CD14-positive monocyte (primary cell): ENCODE data around the gene PLCB3. TPM values are rescaled to one million over a fixed set of nuclear protein-coding genes. Genes with fewer than 3 reads are reported as not detected.
A peak's percentile ranks its signal among the peaks of the same experiment; 100 is the strongest.
"Not testable (repeated sequence)": the region's sequence is repeated elsewhere in the genome, so short reads cannot be mapped to it uniquely, and the experiment has no call there.

Source experiments
- DNase-seq, 3 donors: peaks; one replicate each; pipeline ENCODE4 v3.0.0-alpha.2; 2011 to 2022
- H2AFZ ChIP-seq: 2 replicates; pipeline ENCODE4 v1.6.0; 2012; ENCODE audit warnings: mild to moderate bottlenecking, low read depth, low read length, inconsistent platforms; ENCODE audit not compliant: insufficient read depth, poor library complexity, severe bottlenecking
- H3K27ac ChIP-seq, 2 donors: 1 replicate in 1 of 2; 2 replicates in 1 of 2; pipeline ENCODE4 v1.5.1; 2012 to 2013; ENCODE audit warnings: low read length in 2 of 2, control low read depth in 1 of 2, inconsistent platforms in 1 of 2, low read depth in 1 of 2, mild to moderate bottlenecking in 1 of 2
- H3K27me3 ChIP-seq, 2 donors: one replicate each; pipeline versions ENCODE4 v1.6.0 to v1.6.1; 2011 to 2013; ENCODE audit warnings: low read length in 2 of 2; ENCODE audit not compliant: control insufficient read depth in 2 of 2, insufficient read depth in 2 of 2
- H3K36me3 ChIP-seq, 2 donors: replicated peaks in 1 of 2; 1 replicate in 1 of 2; 2 replicates in 1 of 2; pipeline versions ENCODE4 v1.5.1 to v1.6.1; 2012 to 2013; ENCODE audit warnings: low read length in 2 of 2, control low read depth in 1 of 2, inconsistent platforms in 1 of 2, mild to moderate bottlenecking in 1 of 2; ENCODE audit not compliant: insufficient read depth in 2 of 2, control insufficient read depth in 1 of 2
- H3K4me1 ChIP-seq, 2 donors: 1 replicate in 1 of 2; 2 replicates in 1 of 2; pipeline versions ENCODE4 v1.5.1 to v1.6.1; 2012 to 2013; ENCODE audit warnings: low read length in 2 of 2, control low read depth in 1 of 2, inconsistent platforms in 1 of 2, mild to moderate bottlenecking in 1 of 2, moderate library complexity in 1 of 2; ENCODE audit not compliant: insufficient read depth in 2 of 2, control insufficient read depth in 1 of 2
- H3K4me2 ChIP-seq: replicated peaks from 2 replicates; pipeline ENCODE3; 2012; ENCODE audit warnings: low read length, moderate library complexity, mild to moderate bottlenecking; ENCODE audit not compliant: poor library complexity, severe bottlenecking; ENCODE audit errors: extremely low read depth
- H3K4me3 ChIP-seq, 3 experiments: fragments of 200-600 bp in 1 of 3; sonication (generic) in 1 of 3; replicated peaks in 1 of 3; 1 replicate in 2 of 3; 2 replicates in 1 of 3; pipeline ENCODE4 v1.5.1; 2011 to 2013; ENCODE audit warnings: low read length in 3 of 3, mild to moderate bottlenecking in 3 of 3, control low read depth in 2 of 3, low read depth in 2 of 3, inconsistent platforms in 1 of 3, moderate library complexity in 1 of 3
- H3K79me2 ChIP-seq: 2 replicates; pipeline ENCODE4 v1.6.0; 2012; ENCODE audit warnings: mild to moderate bottlenecking, control low read depth, inconsistent platforms, low read length, moderate library complexity; ENCODE audit not compliant: insufficient read depth
- H3K9ac ChIP-seq: 2 replicates; pipeline ENCODE4 v1.6.0; 2017; ENCODE audit warnings: low read length, mild to moderate bottlenecking; ENCODE audit not compliant: insufficient read depth, poor library complexity, severe bottlenecking
- H3K9me3 ChIP-seq, 2 donors: replicated peaks in 1 of 2; 1 replicate in 1 of 2; 2 replicates in 1 of 2; pipeline versions ENCODE4 v1.5.1 to v1.6.1; 2012 to 2013; ENCODE audit warnings: low read length in 2 of 2, control low read depth in 1 of 2; ENCODE audit not compliant: control insufficient read depth in 1 of 2, insufficient read depth in 1 of 2
- H4K20me1 ChIP-seq: 2 replicates; pipeline ENCODE4 v1.6.0; 2012; ENCODE audit warnings: mild to moderate bottlenecking, low read length, control low read depth, moderate library complexity; ENCODE audit not compliant: insufficient read depth
- H3K27ac Mint-ChIP-seq, 7 donors: one replicate each; pipeline ENCODE4 v1.8.0; 2020; ENCODE audit warnings: mild to moderate bottlenecking in 7 of 7, mixed read lengths in 7 of 7, moderate library complexity in 6 of 7, inconsistent platforms in 2 of 7
- H3K27me3 Mint-ChIP-seq, 3 donors: one replicate each; pipeline ENCODE4 v1.8.0; 2021 to 2022; ENCODE audit warnings: low read depth in 3 of 3, mild to moderate bottlenecking in 3 of 3, mixed read lengths in 3 of 3, moderate library complexity in 3 of 3, inconsistent platforms in 1 of 3
- H3K36me3 Mint-ChIP-seq, 2 donors: one replicate each; pipeline ENCODE4 v1.8.0; 2020; ENCODE audit warnings: mixed read lengths in 2 of 2, inconsistent platforms in 1 of 2, mild to moderate bottlenecking in 1 of 2
- H3K4me1 Mint-ChIP-seq: one replicate; pipeline ENCODE4 v1.8.0; 2020; ENCODE audit warnings: mild to moderate bottlenecking, mixed read lengths
- H3K4me3 Mint-ChIP-seq, 2 donors: one replicate each; pipeline ENCODE4 v1.8.0; 2020; ENCODE audit warnings: mild to moderate bottlenecking in 2 of 2, mixed read lengths in 2 of 2, moderate library complexity in 1 of 2
- H3K9me3 Mint-ChIP-seq, 7 donors: one replicate each; pipeline ENCODE4 v1.8.0; 2020 to 2022; ENCODE audit warnings: mixed read lengths in 7 of 7, mild to moderate bottlenecking in 6 of 7, moderate library complexity in 6 of 7, inconsistent platforms in 2 of 7
- WGBS: methylation state at CpG from one replicate; pipeline ENCODE4 v1.1.5; 2013; ENCODE audit warnings: missing lambda C conversion rate; ENCODE audit not compliant: insufficient coverage; 5-methylcytosine and 5-hydroxymethylcytosine counted together
- intact Hi-C, 2 donors: fragments of 100-400 bp; cut with micrococcal nuclease; formaldehyde crosslinking; loops; one replicate each; pipeline versions ENCODE4 v1.15.0 to v1.15.1; 2023
- polyA plus RNA-seq, 3 donors: library from polyadenylated mRNA; depleted of rRNA in 1 of 3; unstranded in 2 of 3; stranded (reverse) in 1 of 3; fragments of 300-500 nt in 2 of 3; fragments of >200 nt in 1 of 3; fragmentation: Illumina TruSeq in 2 of 3; gene quantifications; 1 replicate in 2 of 3; 2 replicates in 1 of 3; pipeline ENCODE4 v1.2.3, GENCODE V29; 2012 to 2021
- TF ChIP-seq, protein P1 (sequence below): fragments of 200-600 bp; IDR thresholded peaks from one replicate; pipeline ENCODE4 v1.8.0; 2022; ENCODE audit warnings: antibody characterized with exemption, mild to moderate bottlenecking

PLCB3 gene
- polyA plus RNA-seq, 3 donors, result 1.1 to 17.8 (median 1.4) TPM

DNA sequence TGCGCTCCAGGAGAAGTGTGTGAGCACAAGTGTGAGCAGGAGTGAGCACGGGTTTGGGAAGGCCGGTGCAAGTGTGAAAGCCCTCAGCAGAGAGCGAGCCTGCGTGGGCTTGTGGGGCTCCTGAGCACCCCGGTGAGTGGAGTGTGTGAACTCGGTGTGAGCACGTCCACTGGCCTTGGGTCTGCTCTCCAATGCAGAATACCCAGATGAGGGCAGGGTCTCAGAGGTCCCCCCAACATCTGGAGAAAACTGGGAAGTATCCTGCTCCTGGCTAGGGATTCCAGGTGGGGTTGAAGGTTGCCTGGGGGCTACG is 55.2 kb downstream of the PLCB3 start:
- H3K27me3 ChIP-seq, result no peaks in the 10 kb centered on the region
- Mint-ChIP-seq H3K9me3 (no peaks in the 10 kb centered on the region), H3K27ac (peak overlapping the region; percentile 92 to 97 (median 96)), H3K4me1 (peaks cover 39% of the 10 kb centered on the region), H3K36me3 (peaks cover 12 to 29% of the 10 kb centered on the region in 2 donors), H3K4me3 (peak overlapping the region; percentile 96 to 97), H3K27me3 (peaks cover 5 to 9% (median 9%) of the 10 kb centered on the region in 3 donors)
- H3K4me2 ChIP-seq, result peak overlapping the region; percentile 97
- peak overlapping the region; percentile 78 to 80 for H3K27ac ChIP-seq
- intact Hi-C loops, result loop anchor here in 1 of 2 donors (5.0 kb wide), 1 partner anchor 36 kb away; the partner anchor contains the start of gene CCDC88B
- no peak for DNase-seq
- H3K9me3 ChIP-seq, result no peaks in the 10 kb centered on the region
- peak overlapping the region; percentile 46 to 91 (median 90) for H3K4me3 ChIP-seq
- TF ChIP-seq, protein P1, sequence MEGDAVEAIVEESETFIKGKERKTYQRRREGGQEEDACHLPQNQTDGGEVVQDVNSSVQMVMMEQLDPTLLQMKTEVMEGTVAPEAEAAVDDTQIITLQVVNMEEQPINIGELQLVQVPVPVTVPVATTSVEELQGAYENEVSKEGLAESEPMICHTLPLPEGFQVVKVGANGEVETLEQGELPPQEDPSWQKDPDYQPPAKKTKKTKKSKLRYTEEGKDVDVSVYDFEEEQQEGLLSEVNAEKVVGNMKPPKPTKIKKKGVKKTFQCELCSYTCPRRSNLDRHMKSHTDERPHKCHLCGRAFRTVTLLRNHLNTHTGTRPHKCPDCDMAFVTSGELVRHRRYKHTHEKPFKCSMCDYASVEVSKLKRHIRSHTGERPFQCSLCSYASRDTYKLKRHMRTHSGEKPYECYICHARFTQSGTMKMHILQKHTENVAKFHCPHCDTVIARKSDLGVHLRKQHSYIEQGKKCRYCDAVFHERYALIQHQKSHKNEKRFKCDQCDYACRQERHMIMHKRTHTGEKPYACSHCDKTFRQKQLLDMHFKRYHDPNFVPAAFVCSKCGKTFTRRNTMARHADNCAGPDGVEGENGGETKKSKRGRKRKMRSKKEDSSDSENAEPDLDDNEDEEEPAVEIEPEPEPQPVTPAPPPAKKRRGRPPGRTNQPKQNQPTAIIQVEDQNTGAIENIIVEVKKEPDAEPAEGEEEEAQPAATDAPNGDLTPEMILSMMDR, result no peak
- peaks cover 49% of the 10 kb centered on the region for H4K20me1 ChIP-seq
- WGBS, result 10% methylated on average over 7 of the region's 9 CpGs
- peaks cover 9 to 22% of the 10 kb centered on the region in 2 donors for H3K36me3 ChIP-seq
- peak overlapping the region; percentile 65 for H3K9ac ChIP-seq
- H2AFZ ChIP-seq, result peak overlapping the region; percentile 66
- peaks cover 28 to 33% of the 10 kb centered on the region in 2 donors for H3K4me1 ChIP-seq
- H3K79me2 ChIP-seq, result peaks cover 52% of the 10 kb centered on the region

DNA sequence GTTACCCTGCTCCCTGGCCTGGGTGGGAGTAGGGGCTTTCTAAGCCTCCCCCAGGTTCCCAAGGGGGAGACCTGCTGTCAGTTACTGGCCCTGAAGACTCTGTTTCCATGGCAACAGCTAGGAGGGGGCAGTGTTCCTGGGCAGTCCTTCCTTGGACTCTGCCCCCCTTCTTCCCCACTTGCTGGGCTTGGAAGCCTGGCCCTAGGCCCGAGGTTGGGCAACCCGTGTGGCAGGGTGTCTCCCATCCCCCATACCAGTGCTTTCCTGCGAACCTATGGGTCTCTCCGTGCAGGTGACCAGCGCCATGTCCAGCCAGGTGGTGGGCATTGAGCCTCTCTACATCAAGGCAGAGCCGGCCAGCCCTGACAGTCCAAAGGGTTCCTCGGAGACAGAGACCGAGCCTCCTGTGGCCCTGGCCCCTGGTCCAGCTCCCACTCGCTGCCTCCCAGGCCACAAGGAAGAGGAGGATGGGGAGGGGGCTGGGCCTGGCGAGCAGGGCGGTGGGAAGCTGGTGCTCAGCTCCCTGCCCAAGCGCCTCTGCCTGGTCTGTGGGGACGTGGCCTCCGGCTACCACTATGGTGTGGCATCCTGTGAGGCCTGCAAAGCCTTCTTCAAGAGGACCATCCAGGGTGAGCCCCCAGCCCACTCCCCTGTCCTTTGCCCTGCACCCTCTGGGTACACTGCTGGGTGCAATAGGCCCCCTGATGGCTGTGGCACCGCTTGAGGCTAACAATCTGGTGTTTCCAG is 55.7 kb downstream of the PLCB3 start:
- H3K27me3 Mint-ChIP-seq, result peaks cover 4 to 5% (median 5%) of the 10 kb centered on the region in 3 donors
- H3K4me3 Mint-ChIP-seq, result peak overlapping the region; percentile 96 to 97
- peaks cover 26 to 30% of the 10 kb centered on the region in 2 donors for H3K4me1 ChIP-seq
- H3K27ac ChIP-seq, result peak overlapping the region; percentile 78 to 80
- peaks cover 12 to 32% of the 10 kb centered on the region in 2 donors for H3K36me3 Mint-ChIP-seq
- H2AFZ ChIP-seq, result no peak overlapping the region
- H3K9me3 ChIP-seq, result no peaks in the 10 kb centered on the region
- H3K4me1 Mint-ChIP-seq, result peaks cover 35% of the 10 kb centered on the region
- no peak overlapping the region for H3K9ac ChIP-seq
- no peaks in the 10 kb centered on the region for H3K27me3 ChIP-seq
- H3K9me3 Mint-ChIP-seq, result no peaks in the 10 kb centered on the region
- 74% methylated on average over 12 of the region's 15 CpGs for WGBS
- H3K27ac Mint-ChIP-seq, result peak overlapping the region in 6 of 7 donors; percentile 50 to 97 (median 94)
- H3K4me2 ChIP-seq, result peak overlapping the region; percentile 97
- peak overlapping the region; percentile 46 to 91 (median 90) for H3K4me3 ChIP-seq
- TF ChIP-seq, protein P1, result no peak
- H3K36me3 ChIP-seq, result peaks cover 9 to 22% of the 10 kb centered on the region in 2 donors
- DNase-seq, result no peak
- peaks cover 49% of the 10 kb centered on the region for H4K20me1 ChIP-seq
- H3K79me2 ChIP-seq, result peaks cover 54% of the 10 kb centered on the region
- intact Hi-C loops, result loop anchor here in 1 of 2 donors (5.0 kb wide), 1 partner anchor 35 kb away; the partner anchor contains the start of gene CCDC88B

DNA sequence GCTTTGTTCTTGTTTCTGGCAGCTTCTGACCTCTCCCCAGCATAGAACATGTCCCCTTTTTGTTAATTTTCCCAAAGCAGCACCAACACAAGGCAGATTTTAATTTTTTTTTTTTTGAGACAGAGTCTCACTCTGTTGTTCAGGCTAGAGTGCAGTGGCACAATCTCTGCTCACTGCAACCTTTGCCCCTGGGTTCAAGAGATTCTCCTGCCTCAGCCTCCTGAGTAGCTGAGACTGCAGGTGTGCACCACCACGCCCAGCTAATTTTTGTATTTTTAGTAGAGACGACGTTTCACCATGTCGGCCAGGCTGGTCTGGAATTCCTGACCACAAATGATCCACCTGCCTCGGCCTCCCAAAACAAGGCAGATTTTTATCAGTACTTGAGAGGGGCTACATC is 56.5 kb downstream of the PLCB3 start:
- Mint-ChIP-seq H3K36me3 (peaks cover 18 to 40% of the 10 kb centered on the region in 2 donors), H3K27ac (peak overlapping the region in 3 of 7 donors; percentile 1 to 63 (median 50)), H3K4me1 (peaks cover 36% of the 10 kb centered on the region)
- H3K27ac ChIP-seq, H3K9ac ChIP-seq, H3K4me3 ChIP-seq, H3K27me3 Mint-ChIP-seq, H3K4me3 Mint-ChIP-seq, H3K9me3 Mint-ChIP-seq, H3K27me3 ChIP-seq, DNase-seq, H2AFZ ChIP-seq, H3K9me3 ChIP-seq, H3K4me2 ChIP-seq: not testable (repeated sequence)
- intact Hi-C loops, result loop anchor here in 1 of 2 donors (5.0 kb wide), 1 partner anchor 35 kb away; the partner anchor contains the start of gene CCDC88B
- Histone ChIP-seq H3K36me3 (peaks cover 14 to 27% of the 10 kb centered on the region in 2 donors), H3K79me2 (peaks cover 61% of the 10 kb centered on the region), H4K20me1 (peaks cover 56% of the 10 kb centered on the region), H3K4me1 (peaks cover 26 to 30% of the 10 kb centered on the region in 2 donors)
- WGBS, result 93% methylated on average over 3 of the region's 5 CpGs
